IPS-20b (cell line): Measurements from ENCODE around the gene TFF1.
"Not testable (repeated sequence)": the region's sequence is repeated elsewhere in the genome, so short reads cannot be mapped to it uniquely, and the experiment has no call there.

ENCODE experiments used
- H3K27ac ChIP-seq: one replicate; pipeline ENCODE4 v1.5.1; 2013; ENCODE audit warnings: low read length
- H3K27me3 ChIP-seq: 2 replicates; pipeline ENCODE4 v1.6.1; 2013; ENCODE audit warnings: mild to moderate bottlenecking, low read length, inconsistent platforms; ENCODE audit not compliant: insufficient read depth
- H3K36me3 ChIP-seq: 2 replicates; pipeline ENCODE4 v1.6.1; 2013; ENCODE audit warnings: low read depth, mild to moderate bottlenecking, inconsistent platforms, low read length, moderate library complexity; ENCODE audit not compliant: insufficient read depth
- H3K4me1 ChIP-seq: 2 replicates; pipeline ENCODE4 v1.6.1; 2013; ENCODE audit warnings: mild to moderate bottlenecking, control low read depth, inconsistent platforms, low read length, moderate library complexity; ENCODE audit not compliant: insufficient read depth
- H3K4me3 ChIP-seq: 2 replicates; pipeline ENCODE4 v1.5.1; 2013; ENCODE audit warnings: mild to moderate bottlenecking, low read length, inconsistent platforms
- H3K9ac ChIP-seq: 2 replicates; pipeline ENCODE4 v1.6.1; 2013; ENCODE audit warnings: low read depth, mild to moderate bottlenecking, inconsistent platforms, low read length, moderate library complexity
- H3K9me3 ChIP-seq: 2 replicates; pipeline ENCODE4 v1.6.1; 2013; ENCODE audit warnings: mild to moderate bottlenecking, low read depth, low read length, inconsistent platforms; ENCODE audit not compliant: insufficient read depth

The TFF1 gene

DNA sequence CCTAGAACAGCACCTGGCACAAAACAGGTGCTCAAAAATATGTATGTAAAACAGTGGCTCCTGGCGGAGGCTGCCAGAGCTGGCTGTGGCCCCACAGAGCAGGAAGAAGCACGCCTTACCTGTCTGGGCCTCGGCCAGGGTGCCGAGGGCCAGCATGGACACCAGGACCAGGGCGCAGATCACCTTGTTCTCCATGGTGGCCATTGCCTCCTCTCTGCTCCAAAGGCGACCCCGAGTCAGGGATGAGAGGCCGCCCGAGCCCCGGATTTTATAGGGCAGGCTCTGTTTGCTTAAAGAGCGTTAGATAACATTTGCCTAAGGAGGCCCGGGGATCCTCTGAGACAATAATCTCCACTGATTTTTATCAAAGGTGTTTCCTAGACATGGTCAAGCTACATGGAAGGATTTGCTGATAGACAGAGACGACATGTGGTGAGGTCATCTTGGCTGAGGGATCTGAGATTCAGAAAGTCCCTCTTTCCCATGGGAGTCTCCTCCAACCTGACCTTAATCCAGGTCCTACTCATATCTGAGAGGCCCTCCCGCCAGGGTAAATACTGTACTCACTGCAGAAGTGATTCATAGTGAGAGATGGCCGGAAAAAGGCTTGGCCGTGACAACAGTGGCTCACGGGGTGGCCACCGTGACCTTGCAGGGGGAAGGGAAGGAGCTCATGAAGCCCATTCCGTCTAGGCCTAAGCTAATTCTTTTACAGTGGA lies at the start of gene TFF1:
Gene TFF1, minus strand, starts transcription at position 244 of the 719 bp plus-strand sequence. Its CDS starts 40 bp downstream, at position 204.
- Histone ChIP-seq H3K9me3 (no peaks in the 10 kb centered on the region), H3K36me3 (no peaks in the 10 kb centered on the region), H3K9ac (no peak within 1 kb of the TSS), H3K27me3 (no peaks in the 10 kb centered on the region), H3K27ac (no peak within 1 kb of the TSS), H3K4me1 (no peaks in the 10 kb centered on the region), H3K4me3 (no peak within 1 kb of the TSS)

DNA sequence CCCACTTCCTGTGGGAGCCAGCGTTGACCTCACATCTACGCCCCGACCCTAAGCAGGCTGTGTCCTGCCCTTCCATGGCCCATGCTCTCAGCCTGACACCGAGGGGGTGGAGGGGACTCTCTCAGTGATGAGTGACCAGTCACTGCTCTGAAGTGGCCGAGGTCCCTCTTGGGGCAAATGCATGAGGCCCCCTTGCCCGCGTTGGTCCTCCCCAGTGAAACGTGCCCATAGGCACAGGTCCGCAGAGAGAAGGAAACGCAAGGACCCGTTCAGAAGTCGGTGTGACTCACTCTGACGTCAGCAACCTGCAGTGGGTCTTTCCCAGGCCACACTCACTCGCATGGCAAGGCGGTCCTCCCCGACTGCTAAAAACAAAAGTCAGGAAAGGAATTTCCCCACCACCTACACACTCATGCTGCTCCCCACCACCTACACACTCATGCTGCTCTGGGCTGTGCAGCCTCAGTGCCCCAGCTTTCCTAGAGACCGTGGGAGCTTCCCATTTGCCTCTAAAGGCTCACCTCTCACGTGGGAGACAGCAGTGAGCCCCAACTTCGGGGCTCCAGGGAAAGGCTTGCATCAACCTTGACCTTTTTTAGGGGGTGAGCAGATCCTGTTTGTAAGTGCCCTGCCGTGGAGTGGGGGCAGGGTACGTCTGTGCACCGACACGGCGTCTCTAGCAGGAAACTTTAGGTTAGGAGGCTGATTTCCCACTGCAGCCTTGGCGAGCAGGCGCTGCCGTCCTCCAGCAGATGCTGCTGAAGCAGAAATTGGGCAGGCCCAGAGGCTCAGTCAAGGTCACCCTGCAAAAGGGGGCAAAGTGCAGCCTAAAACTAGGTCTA lies 48.8 kb upstream of the TFF1 start:
- Histone ChIP-seq H3K9ac (no peak overlapping the region), H3K27me3 (no peaks in the 10 kb centered on the region), H3K4me3 (no peak overlapping the region), H3K4me1 (peaks cover 4% of the 10 kb centered on the region; the same call in 1 of the 2 replicates), H3K27ac (no peak overlapping the region), H3K36me3 (no peaks in the 10 kb centered on the region), H3K9me3 (no peaks in the 10 kb centered on the region)

DNA sequence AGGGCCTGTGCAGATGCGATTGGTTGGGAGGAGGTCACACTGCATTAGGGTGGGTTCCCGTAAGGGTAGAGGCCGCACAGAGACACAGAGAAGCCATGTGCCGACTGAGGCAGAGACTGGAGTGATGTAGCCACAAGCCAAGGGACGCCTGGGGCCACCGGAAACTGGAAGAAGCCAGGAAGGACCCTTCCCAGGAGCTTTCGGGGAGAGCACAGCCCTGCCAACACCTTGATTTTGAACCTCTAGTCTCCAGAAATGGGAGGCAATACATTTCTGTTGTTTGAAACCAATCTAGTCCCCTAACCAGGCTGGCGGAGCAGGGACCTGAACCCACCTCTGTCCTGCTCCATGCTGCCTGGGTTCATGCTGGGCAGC lies 48.2 kb upstream of the TFF1 start:
- H3K27ac ChIP-seq, result no peak overlapping the region
- no peaks in the 10 kb centered on the region for H3K27me3 ChIP-seq
- peaks cover 4% of the 10 kb centered on the region; the same call in 1 of the 2 replicates for H3K4me1 ChIP-seq
- H3K9me3 ChIP-seq, result no peaks in the 10 kb centered on the region
- no peak overlapping the region for H3K4me3 ChIP-seq
- H3K36me3 ChIP-seq, result no peaks in the 10 kb centered on the region
- no peak overlapping the region for H3K9ac ChIP-seq

DNA sequence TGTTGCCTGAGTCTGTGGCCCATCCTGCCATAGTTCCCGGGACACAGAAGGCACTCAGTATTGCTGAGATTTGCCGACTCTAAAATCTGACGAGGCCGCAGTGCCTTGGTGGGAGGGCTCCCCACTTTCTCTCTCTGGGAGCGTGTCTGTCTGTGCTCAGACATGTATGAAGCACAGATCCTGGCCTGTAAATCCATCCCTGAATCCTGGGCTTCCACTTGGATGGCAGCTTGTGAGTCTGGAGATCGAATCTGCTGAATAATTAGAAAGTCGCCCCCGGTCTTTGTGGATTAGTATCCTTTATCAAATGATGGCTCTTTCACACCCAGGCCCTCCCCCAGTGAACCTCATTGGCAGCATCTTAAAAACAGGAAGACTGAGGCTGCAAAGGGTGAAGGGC lies 47.7 kb upstream of the TFF1 start:
- H3K9ac ChIP-seq, result no peak overlapping the region
- H3K36me3 ChIP-seq, result no peaks in the 10 kb centered on the region
- no peaks in the 10 kb centered on the region for H3K9me3 ChIP-seq
- peaks cover 4% of the 10 kb centered on the region; the same call in 1 of the 2 replicates for H3K4me1 ChIP-seq
- no peak overlapping the region for H3K4me3 ChIP-seq
- no peaks in the 10 kb centered on the region for H3K27me3 ChIP-seq
- H3K27ac ChIP-seq, result no peak overlapping the region

DNA sequence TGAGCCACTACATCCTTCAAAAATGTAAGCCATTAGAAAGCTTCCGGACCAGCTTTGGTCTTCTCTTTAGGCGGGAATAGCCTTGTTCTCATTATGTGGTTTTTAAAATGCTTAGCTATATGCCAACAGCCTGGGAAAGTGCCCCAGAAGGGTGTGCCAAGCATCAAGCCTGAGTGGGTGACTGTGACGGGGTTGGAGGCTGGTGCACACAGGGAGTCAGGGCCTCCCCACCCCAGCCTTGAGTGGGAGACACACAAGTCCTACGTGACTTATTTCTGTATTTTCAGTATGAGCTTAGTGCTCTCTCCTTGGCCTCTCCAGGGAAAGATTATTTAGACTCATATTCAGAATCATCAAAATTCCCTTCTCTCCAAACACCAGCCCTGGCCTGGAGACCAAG lies 47.2 kb upstream of the TFF1 start:
- H3K4me1 ChIP-seq, result peaks cover 4% of the 10 kb centered on the region; the same call in 1 of the 2 replicates
- H3K36me3 ChIP-seq, result no peaks in the 10 kb centered on the region
- no peak overlapping the region for H3K9ac ChIP-seq
- no peaks in the 10 kb centered on the region for H3K9me3 ChIP-seq
- H3K27me3 ChIP-seq, result no peaks in the 10 kb centered on the region
- no peak overlapping the region for H3K4me3 ChIP-seq
- no peak overlapping the region for H3K27ac ChIP-seq

DNA sequence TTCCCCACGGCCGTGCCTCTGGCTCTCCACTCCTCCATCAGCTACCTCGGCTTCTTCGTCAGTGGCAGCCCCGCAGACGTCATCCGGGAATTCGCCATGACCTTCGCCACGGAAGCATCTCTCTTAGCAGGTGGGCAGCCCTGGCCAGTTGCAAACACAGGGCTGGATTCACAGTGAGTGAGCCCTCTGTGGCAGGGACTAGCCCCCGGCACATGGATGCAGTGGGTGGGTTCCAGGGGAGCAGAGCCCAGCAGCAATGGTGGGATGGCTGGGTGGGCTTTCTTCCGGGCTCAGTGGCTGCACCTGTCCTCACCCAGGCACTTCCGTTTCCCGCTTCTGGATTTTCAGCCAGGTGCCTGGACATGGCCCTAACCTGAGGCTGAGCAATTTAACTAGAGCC lies 46.8 kb upstream of the TFF1 start:
- Histone ChIP-seq H3K4me1 (peaks cover 4% of the 10 kb centered on the region; the same call in 1 of the 2 replicates), H3K27ac (no peak overlapping the region), H3K9me3 (no peaks in the 10 kb centered on the region), H3K9ac (no peak overlapping the region), H3K36me3 (no peaks in the 10 kb centered on the region), H3K27me3 (no peaks in the 10 kb centered on the region), H3K4me3 (no peak overlapping the region)

DNA sequence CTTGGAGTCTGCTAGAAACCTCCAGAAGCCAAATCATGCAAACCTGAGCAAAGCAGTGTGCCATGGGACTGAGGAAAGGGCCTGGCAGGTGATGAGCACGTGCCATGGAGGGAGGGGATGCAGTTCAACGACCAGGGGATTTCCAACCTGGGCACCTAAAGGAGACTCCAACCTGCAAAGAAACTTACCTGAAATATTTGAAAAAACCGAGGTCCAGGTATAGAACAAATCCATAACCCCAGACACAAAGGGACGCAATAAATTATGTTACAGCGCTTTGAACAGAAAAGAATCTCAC lies 46.2 kb upstream of the TFF1 start:
- Histone ChIP-seq H3K36me3 (no peaks in the 10 kb centered on the region), H3K27me3 (no peaks in the 10 kb centered on the region), H3K4me1 (peaks cover 4% of the 10 kb centered on the region; the same call in 1 of the 2 replicates), H3K27ac (no peak overlapping the region), H3K9ac (no peak overlapping the region), H3K9me3 (no peaks in the 10 kb centered on the region), H3K4me3 (no peak overlapping the region)

DNA sequence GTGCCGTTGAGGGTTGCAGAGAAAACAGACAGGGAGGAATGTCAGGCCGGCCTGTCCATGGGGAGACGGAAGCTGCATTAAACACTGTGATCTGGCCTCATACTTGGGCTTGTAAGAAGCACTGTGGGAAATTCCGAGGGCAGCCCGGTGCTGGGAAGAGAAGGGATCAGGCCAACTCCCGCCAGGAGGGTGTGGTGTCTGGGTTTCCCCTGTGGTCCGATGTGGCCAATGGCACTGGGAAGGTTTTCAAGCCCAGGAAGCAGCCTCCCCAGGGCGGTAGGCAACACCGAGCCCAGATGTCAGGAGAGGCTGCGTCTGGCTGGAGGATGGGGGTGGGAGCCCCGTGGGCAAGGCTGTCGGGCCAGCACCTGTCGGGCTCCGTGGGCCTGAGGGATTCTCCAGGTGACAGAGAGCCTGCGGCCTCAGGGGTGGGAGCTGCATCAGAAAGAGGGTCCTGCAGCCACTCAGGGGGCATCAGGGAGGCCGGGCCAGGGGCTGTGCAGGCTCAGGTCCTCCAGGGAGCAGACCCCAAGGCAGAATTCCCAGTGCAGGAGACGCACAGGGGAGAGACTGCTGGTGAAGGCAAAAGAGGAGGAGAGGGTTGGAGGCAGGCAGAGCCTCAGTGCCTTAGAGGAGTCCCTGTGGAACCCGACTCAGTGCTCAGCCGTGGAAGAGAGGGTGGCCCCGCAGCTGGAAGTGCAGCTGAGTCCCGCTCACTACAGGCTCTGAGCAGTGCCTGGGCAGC lies 45.7 kb upstream of the TFF1 start:
- Histone ChIP-seq H3K36me3 (no peaks in the 10 kb centered on the region), H3K9ac (no peak overlapping the region), H3K27ac (no peak overlapping the region), H3K4me3 (no peak overlapping the region), H3K9me3 (no peaks in the 10 kb centered on the region), H3K27me3 (no peaks in the 10 kb centered on the region), H3K4me1 (peaks cover 4% of the 10 kb centered on the region; the same call in 1 of the 2 replicates)

DNA sequence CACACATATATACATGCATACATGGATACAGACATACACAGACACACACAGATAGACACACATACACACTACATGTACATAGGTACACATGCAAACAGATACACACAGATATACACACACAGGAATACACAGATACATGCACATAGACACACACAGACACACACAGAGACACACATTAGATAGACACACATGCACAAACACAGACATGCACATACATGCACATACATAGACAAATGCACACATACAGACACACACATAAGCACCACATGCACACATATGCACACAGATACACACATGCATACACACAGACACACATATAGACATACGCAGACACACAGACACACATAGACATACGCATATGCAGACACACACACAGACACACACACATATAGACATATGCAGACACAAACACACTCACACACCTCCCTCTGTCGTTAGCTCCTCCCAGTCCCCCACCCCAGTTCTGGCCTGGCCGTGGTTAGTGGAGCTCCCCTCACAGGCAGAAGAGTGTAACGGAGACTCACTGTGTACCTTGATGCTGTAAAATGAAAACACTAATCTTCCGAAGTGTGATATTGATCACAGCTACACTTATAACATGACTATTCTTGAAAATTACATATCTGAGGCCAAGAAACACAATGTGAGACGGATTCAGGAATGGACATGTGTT lies 45.0 kb upstream of the TFF1 start:
- H3K4me3 ChIP-seq, result no peak overlapping the region
- H3K27me3 ChIP-seq, result no peaks in the 10 kb centered on the region
- no peak overlapping the region for H3K27ac ChIP-seq
- peaks cover 4% of the 10 kb centered on the region; the same call in 1 of the 2 replicates for H3K4me1 ChIP-seq
- H3K9ac ChIP-seq, result no peak overlapping the region
- H3K9me3 ChIP-seq, result no peaks in the 10 kb centered on the region
- H3K36me3 ChIP-seq, result no peaks in the 10 kb centered on the region

DNA sequence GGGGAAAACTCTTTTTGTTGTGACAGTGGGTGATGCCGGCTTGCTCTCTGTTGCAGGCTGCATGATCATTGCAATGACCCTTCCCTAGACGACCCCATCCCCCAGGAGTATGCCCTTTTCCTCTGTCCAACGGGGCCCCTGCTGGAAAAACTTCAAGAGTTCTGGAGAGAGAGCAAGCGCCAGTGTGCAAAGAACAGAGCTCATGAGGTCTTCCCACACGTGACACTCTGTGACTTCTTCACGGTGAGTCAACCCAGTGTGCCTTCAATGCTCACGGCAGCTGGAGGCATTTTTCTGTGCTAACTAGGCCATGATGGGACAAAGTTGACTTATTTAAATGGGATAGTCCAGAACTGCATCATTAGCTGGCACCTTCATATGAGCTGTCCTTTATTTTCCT lies 43.0 kb upstream of the TFF1 start:
- no peaks in the 10 kb centered on the region for H3K36me3 ChIP-seq
- H3K4me3 ChIP-seq, result no peak overlapping the region
- H3K9me3 ChIP-seq, result no peaks in the 10 kb centered on the region
- no peak overlapping the region for H3K9ac ChIP-seq
- no peaks in the 10 kb centered on the region for H3K4me1 ChIP-seq
- H3K27ac ChIP-seq, result no peak overlapping the region
- no peaks in the 10 kb centered on the region for H3K27me3 ChIP-seq

DNA sequence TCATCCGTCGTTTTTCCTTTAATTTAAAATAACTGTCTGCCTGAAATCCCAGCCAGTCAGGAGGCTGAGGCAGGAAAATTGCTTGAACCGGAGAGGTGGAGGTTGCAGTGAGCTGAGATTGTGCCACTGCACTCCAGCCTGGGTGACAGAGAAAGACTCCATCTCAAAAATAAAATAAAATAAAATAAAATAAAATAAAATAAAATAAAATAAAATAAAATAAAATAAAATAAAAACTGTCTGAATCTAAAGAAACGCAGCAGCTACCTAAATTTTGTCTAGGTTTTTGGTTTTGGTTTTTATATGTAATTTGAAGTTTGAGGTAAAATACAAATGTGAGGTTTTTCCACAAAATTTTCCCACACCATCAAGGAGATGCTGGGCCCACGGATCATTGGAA lies 42.4 kb upstream of the TFF1 start:
- H3K9ac ChIP-seq, H3K27me3 ChIP-seq, H3K4me3 ChIP-seq, H3K27ac ChIP-seq, H3K4me1 ChIP-seq, H3K9me3 ChIP-seq, H3K36me3 ChIP-seq: not testable (repeated sequence)
